ENCODE measurements around the gene RAB21. TPM values are rescaled to one million over a fixed set of nuclear protein-coding genes. Genes with fewer than 3 reads are reported as not detected.

The RAB21 gene
- total RNA-seq, 1 experiment from 2014 or later = 86.4 TPM

DNA sequence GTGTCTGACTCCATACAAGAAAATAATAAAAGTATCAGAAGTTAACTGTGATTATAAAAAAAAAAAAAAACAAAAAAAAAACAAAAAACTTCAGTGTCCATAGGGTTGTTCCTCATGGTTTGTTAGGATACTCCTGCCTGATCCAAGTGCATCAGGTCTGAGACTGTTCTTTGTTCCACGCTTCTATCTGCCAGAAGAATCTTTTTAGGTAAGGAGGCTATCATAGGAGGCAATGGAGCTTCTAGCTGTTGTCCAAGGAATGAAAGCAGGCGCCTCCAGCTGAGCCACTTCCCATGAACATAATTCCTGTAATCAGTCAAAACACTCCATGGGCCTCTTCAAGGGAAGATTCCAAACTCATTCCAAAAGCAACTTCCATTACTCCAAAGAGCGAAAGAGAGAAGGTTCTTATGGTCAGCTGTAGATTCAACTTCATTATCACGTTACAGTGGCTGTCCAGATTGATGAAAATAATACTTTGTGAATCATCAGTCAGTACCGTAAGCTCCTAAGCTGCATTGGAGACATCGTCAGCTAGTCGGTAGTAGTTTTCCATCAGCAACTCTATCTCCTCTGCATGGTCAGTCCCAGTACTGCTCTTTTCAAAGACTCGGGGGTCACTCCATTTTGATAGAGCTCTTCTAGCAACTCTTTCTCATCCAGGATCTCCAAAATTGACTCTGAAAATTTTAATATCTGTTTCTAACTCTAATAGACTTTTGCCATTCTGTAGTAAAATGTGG, 94.6 kb downstream of the RAB21 start:
- Mint-ChIP-seq H3K4me3 (ENCODE audit: unreplicated experiment) (no peak overlapping the region), H3K36me3 (ENCODE audit: insufficient read depth, unreplicated experiment) (peaks cover 35% of the 10 kb centered on the region), H3K27ac (ENCODE audit: low read depth, unreplicated experiment) (no peak overlapping the region), H3K4me1 (ENCODE audit: insufficient read depth, unreplicated experiment) (peaks cover 6% of the 10 kb centered on the region), H3K9me3 (ENCODE audit: unreplicated experiment) (no peaks in the 10 kb centered on the region), H3K27me3 (ENCODE audit: insufficient read depth, unreplicated experiment) (no peaks in the 10 kb centered on the region)
- intact Hi-C loops (cut with micrococcal nuclease) = loop anchor here (10.0 kb wide), 1 partner anchor 184 kb away; the partner anchor contains the start of genes THAP2 and ZFC3H1
- POLR2A ChIA-PET = interaction anchor here (1.0 to 1.7 kb wide), 2 partner anchors 10 to 54 kb away, joined by 3 to 7 read pairs; partner anchors contain the start of gene TBC1D15
- CTCF ChIA-PET = interaction anchor here (0.5 to 4.0 kb wide), 5 partner anchors 19 to 102 kb away, joined by 3 to 21 read pairs (median 3); no protein-coding TSS in a partner anchor
- no peak for TF ChIP-seq CTCF (IDR thresholded peaks at IDR 0.05; ENCODE audit: unreplicated experiment)
- no TSS peak for BruUV-seq (replicated peaks)
- DNase-seq (ENCODE audit: unreplicated experiment) = no peak

Other genes starting within 250 kb of the RAB21 start
- 55.3 and 55.8 TPM in 2 replicates for gene ZFC3H1, start 91.0 kb upstream of the RAB21 start, total RNA-seq (2022)
- 12.6 and 13.0 TPM in 2 replicates for gene THAP2, start 90.6 kb upstream of the RAB21 start, total RNA-seq (2022)
- 7.2 and 7.3 TPM in 2 replicates for gene TMEM19, start 68.8 kb upstream of the RAB21 start, total RNA-seq (2022)
- 42.4 and 43.8 TPM in 2 replicates for gene TBC1D15, start 84.9 kb downstream of the RAB21 start, total RNA-seq (2022)
- gene TPH2, start 184.0 kb downstream of the RAB21 start, total RNA-seq (2022) = not detected in 2 replicates

All from MCF 10A (cell line).